HG03460 (cell line): ENCODE results near the gene NDUFV3.
A peak's percentile ranks its signal among the peaks of the same experiment; 100 is the strongest.
"Not testable (repeated sequence)": the region's sequence is repeated elsewhere in the genome, so short reads cannot be mapped to it uniquely, and the experiment has no call there.

ENCODE experiments used
- ATAC-seq: cut with Tn5 transposase; IDR thresholded peaks from one replicate; pipeline ENCODE4 v1.9.1; 2021; ENCODE audit not compliant: unreplicated experiment

NDUFV3 gene

GRCh38 chr21:42887326-42887725 lies 5.8 kb upstream of the NDUFV3 start:
- ATAC-seq: no peak

DNA sequence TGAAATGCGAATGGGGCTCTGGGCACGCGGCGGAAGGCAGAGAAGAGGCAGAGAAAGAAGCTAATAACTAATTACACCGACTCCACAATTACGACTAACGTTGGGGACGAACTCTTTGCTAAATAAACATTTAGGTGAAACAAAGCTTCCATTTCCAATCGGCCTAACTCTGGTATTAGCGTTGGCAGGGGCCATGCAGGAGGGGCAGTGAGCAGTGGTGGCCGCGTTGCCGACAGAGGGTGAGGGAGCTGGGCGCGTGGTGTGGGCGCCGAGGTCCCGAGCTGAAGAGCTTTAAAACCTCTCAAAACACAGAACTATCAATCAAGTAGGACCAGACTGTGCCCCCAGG lies 553 bp upstream of the NDUFV3 start:
- ATAC-seq: no peak

DNA sequence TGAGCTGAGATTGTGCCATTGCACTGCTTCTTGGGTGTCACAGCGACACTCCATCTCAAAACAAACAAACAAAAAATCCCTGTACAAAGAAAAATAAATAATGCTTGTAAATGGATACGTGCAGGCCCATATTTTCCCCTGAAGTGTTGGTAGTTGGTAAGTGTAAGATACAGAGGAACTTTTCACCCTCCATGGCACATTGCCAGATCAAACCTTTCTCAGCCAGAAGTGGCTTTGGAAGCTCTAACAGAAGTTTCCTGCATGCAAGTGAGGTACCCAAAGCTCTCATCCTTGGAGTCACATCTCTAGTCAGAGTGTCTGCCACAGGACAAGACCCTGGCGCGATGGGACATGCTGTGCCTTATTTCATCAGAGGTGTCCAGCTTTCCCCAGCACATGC lies 7.3 kb downstream of the NDUFV3 start:
- no peak for ATAC-seq

GRCh38 chr21:42903817-42904216 lies 10.7 kb downstream of the NDUFV3 start:
- no peak for ATAC-seq

DNA sequence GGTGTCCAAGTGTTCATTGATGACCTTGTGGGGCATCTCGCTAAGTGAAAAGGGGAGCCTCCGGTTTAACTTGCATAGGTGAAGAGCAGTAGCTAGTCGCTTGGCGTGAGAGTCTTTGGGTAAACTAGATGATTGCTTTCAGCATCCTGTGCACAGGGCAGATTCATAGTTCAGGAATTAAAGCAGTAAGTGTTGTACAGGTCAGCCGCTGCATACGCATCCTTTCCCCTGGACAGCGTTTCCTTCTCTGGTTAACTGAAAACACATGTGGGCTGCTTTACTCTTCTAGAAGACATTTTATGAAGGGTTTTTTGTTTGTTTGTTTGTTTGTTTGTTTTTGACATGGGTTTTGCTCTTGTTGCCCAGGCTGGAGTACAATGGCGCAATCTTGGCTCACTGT lies 12.1 kb downstream of the NDUFV3 start:
- no peak for ATAC-seq

DNA sequence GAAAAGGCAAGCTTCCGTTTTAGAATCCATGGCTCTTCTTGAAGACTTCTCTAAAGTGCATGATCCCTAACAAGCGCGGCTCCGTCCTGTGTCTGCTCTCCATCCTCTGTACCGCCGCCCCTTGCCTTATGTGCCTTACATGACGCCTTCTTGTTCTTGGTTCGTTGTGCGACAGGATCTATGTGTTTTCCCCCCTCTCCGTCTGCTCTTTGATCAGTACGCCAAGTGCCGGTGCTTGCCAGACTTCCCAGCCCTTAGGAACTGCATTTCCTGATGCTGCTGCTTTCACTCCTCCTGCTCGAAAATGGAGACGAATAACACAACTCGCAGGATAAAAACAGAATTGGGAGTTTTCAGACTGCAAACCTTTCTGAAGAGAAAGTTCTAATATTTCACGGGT lies 13.1 kb downstream of the NDUFV3 start:
- ATAC-seq: no peak

DNA sequence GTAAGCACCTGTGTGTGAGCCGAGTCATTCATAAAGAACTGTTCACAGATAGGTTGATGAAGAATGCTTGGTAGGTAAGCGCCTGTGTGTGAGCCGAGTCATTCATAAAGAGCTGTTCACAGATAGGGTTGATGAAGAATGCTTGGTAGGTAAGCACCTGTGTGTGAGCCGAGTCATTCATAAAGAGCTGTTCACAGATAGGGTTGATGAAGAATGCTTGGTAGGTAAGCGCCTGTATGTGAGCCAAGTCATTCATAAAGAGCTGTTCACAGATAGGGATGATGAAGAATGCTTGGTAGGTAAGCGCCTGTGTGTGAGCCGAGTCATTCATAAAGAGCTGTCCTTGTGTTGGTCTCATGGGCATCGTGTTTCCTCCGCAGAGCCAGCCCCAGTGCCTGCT lies 15.4 kb downstream of the NDUFV3 start:
- not testable (repeated sequence) for ATAC-seq

GRCh38 chr21:42911920-42912319 lies 18.8 kb downstream of the NDUFV3 start:
- not testable (repeated sequence) for ATAC-seq

GRCh38 chr21:42913476-42913875 lies 20.4 kb downstream of the NDUFV3 start:
- ATAC-seq: no peak

DNA sequence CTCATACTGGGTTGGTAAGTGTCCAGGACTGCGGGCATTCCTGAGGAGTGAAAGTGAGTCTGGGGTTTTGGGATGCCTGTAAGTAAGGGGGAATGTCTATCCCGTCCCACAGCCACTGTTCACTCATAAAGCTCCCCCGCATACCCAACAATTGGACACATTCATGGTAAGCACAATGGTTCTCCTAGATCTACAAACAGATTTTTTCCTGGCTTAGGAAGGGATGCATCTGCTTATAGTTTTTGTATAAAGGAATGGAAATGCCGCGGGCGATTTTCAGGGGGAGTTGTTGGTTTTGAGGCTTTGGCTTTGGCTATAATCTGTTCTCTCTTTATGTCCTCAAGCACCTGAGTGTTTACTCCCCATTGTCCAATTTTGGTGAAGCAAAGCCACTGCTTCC lies 25.2 kb downstream of the NDUFV3 start:
- no peak for ATAC-seq

DNA sequence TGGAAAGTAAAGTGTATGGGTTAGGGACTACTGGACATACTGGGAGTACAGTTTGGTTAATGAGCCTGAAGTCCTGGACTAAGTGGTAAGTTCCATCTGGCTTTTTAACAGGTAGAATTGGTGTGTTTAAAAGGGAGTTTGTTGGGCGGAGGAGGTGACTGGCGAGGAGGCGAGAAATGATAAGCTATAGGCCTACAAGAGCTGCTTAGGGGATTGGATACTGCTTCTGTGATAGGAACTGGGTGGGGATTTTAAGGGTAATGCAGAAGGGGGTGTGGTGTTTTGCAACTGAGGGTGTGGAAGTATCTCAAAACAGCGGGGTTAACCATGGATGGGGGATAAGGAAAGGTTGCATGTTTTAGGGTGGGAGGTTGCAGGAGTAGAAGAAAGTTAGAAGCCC lies 28.8 kb downstream of the NDUFV3 start:
- ATAC-seq: no peak

DNA sequence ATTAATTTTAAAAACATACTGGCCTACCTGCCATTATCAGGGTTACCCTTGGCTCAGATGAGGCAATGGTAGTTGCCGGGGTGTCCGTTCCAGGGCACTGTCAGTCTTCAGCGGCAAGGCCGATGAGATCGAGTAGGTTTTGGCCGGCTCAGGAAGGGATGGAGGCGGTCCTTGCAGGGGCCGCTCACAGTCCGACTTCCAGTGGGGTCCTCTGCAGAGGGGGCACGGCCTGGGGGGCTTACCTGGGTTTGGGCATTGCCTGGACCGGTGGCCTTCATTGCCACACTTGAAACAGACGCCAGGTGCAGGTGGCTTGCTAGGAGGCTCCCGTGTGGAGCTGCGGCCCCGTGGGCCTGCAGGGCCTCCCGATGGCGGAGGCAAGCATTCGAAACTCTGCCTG lies 29.8 kb downstream of the NDUFV3 start:
- ATAC-seq: no peak

- ATAC-seq: peak; percentile 75
Observed at GRCh38 chr21:42923553-42924432, 30.7 kb downstream of the NDUFV3 start.

GRCh38 chr21:42924433-42924751 lies 31.3 kb downstream of the NDUFV3 start:
- no peak for ATAC-seq

GRCh38 chr21:42925114-42925926 lies 32.2 kb downstream of the NDUFV3 start, which contains the start of gene ERVH48-1:
Gene ERVH48-1, minus strand, starts transcription at chr21:42925630. Its CDS starts 6,624 bp downstream, at chr21:42919006.
- ATAC-seq: no peak

- ATAC-seq: not testable (repeated sequence)
Observed at GRCh38 chr21:42927474-42928200, 34.5 kb downstream of the NDUFV3 start.

DNA sequence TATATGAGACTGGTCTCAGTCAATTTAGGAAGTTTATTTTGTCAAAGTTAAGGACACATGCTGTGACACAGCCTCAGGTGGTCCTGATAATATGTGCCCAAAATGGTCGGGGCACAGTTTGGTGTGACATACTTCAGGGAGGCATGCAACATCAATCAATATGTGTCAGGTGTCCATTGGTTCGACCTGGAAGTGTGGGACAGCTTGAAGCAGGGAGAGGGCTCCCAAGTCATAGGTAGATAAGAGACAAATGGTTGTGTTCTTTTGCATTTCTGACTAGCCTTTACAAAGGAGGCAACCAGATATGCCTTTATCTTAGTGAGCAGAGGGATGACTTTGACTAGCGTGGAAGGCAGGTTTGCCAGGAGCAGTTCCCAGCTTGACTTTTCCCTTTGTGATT lies 36.9 kb downstream of the NDUFV3 start:
- ATAC-seq: no peak

DNA sequence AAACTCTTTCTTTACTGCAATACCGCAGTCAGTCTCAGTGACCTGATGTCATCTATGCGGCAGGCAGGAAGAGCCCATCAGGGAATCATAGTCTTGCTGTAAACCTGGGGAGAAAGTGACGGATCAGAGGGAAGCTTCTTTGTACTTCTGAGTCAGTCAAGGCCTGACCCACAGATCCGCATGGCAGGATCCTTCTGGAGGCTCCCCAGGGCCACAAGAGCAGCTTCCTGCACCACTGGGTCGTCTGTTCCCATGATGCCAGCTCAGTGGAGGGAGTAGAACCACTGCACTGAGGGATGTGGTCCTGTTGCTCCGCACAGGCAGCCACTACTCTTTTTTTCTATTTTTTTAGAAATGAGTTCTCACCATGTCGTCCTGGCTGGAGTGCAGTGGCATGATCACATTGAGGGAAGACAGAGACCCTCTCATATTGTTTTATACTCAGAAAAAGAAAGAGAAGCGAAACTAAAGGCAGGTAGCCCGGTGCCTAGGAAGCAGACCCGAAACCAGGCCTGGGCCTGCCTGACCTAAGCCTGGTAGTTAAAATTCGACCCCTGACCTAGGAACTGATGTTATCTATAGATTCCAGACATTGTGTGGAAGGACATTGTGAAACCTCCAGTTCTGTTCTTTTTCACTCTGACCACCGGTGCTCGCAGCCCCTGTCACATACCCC lies 38.6 kb downstream of the NDUFV3 start:
- ATAC-seq: no peak

DNA sequence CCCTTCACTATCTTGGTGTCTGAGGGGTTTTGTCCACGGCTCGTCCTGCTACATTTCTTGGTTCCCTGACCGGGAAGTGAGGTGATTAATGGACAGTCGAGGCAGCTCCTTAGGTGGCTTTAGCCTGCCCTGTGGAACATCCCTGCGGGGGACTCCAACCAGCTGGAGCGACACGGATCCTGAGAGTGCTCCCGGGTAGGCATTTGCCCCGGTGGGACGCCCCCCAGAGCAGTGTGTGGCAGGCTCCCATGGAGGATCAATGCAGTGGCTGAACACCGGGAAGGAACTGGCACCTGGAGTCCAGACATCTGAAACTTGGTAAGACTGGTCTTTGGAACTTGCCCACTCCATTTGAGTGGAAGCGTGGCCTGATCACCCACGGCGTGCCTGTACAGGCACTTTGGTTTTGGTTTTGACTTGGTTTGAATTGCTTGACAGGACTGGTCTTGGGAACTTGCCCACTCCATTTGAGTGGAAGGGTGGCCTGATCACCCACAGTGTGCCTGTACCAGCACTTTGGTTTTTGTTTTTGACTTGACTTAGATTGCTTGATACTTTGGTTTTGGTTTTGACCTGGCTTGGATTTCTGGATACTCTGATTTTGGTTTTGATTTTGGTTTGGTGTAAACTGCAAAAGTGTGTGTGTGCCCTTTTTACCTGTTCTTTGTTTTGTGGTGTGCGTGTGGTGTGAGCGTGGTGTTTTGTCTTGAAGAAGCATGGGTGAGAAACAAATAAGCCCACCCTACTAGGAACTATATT lies 39.4 kb downstream of the NDUFV3 start:
- ATAC-seq: not testable (repeated sequence)
